B cell (primary cell): ENCODE measurements around the gene ELP2. TPM values are rescaled to one million over a fixed set of nuclear protein-coding genes. Genes with fewer than 3 reads are reported as not detected.

ENCODE experiments used
- ATAC-seq: fragments of 200-7000 bp; cut with Tn5 transposase; one replicate; pipeline ENCODE4 v1.10.0; 2021; ENCODE audit warnings: low read depth, mild to moderate bottlenecking, moderate number of reproducible peaks, moderate library complexity
- CTCF ChIA-PET: fragments of 350-600 bp; sonication (Branson Sonifier 250); formaldehyde crosslinking; loops from one replicate; lab custom pipeline; 2021; ENCODE audit warnings: antibody characterized with exemption, inconsistent platforms; lab: Charles Lee
- POLR2A ChIA-PET: fragments of 350-600 bp; sonication (Branson Sonifier 250); formaldehyde crosslinking; loops from one replicate; lab custom pipeline; 2021; ENCODE audit warnings: antibody characterized with exemption; lab: Charles Lee
- DNase-seq: peaks from one replicate; pipeline ENCODE4 v3.0.0; 2013
- H2AFZ ChIP-seq: 2 replicates; pipeline ENCODE4 v1.6.1; 2012; ENCODE audit warnings: mild to moderate bottlenecking, low read depth, low read length; ENCODE audit not compliant: insufficient read depth, poor library complexity, severe bottlenecking
- H3K27ac ChIP-seq, 2 donors: 1 replicate in 1 of 2; 2 replicates in 1 of 2; pipeline ENCODE4 v1.5.1; 2012 to 2013; ENCODE audit warnings: low read length in 2 of 2, mild to moderate bottlenecking in 2 of 2, moderate library complexity in 1 of 2
- H3K27me3 ChIP-seq, 4 experiments: fragments of 200-600 bp in 1 of 4; sonication (generic) in 1 of 4; replicated peaks in 1 of 4; 1 replicate in 2 of 4; 2 replicates in 2 of 4; pipeline versions ENCODE4 v1.6.1 to v1.7.0; 2013 to 2016; ENCODE audit warnings: low read length in 3 of 4, mild to moderate bottlenecking in 2 of 4, mixed read lengths in 1 of 4, moderate library complexity in 1 of 4; ENCODE audit not compliant: insufficient read depth in 4 of 4, control insufficient read depth in 3 of 4; ENCODE audit errors: control extremely low read depth in 1 of 4
- H3K36me3 ChIP-seq, 2 experiments: replicated peaks in 1 of 2; 1 replicate in 1 of 2; 2 replicates in 1 of 2; pipeline versions ENCODE4 v1.6.1 to v1.7.1; 2013; ENCODE audit warnings: low read length in 1 of 2; ENCODE audit not compliant: insufficient read depth in 2 of 2, control insufficient read depth in 1 of 2; ENCODE audit errors: control extremely low read depth in 1 of 2, extremely low read depth in 1 of 2
- H3K4me1 ChIP-seq, 2 donors: fragments of 200-600 bp in 1 of 2; sonication (generic) in 1 of 2; 1 replicate in 1 of 2; 2 replicates in 1 of 2; pipeline versions ENCODE4 v1.5.1 to v1.6.1; 2013 to 2017; ENCODE audit warnings: low read length in 2 of 2; ENCODE audit not compliant: control insufficient read depth in 2 of 2, insufficient read depth in 2 of 2
- H3K4me2 ChIP-seq: replicated peaks from 2 replicates; pipeline ENCODE3; 2012; ENCODE audit warnings: mild to moderate bottlenecking, low read depth, low read length; ENCODE audit not compliant: poor library complexity, severe bottlenecking
- H3K4me3 ChIP-seq, 5 experiments: fragments of 200-600 bp in 1 of 5; sonication (generic) in 1 of 5; 1 replicate in 3 of 5; 2 replicates in 2 of 5; pipeline versions ENCODE4 v1.5.1 to v1.7.0; 2011 to 2016; ENCODE audit warnings: low read length in 4 of 5, mild to moderate bottlenecking in 4 of 5, low read depth in 2 of 5, control low read depth in 1 of 5, moderate library complexity in 1 of 5; ENCODE audit not compliant: insufficient read depth in 1 of 5; ENCODE audit errors: control extremely low read depth in 1 of 5, extremely low read depth in 1 of 5
- H3K79me2 ChIP-seq: fragments of 200-600 bp; sonication (generic); one replicate; pipeline ENCODE4 v1.6.0; 2016; ENCODE audit warnings: low read length; ENCODE audit not compliant: control insufficient read depth, insufficient read depth
- H3K9ac ChIP-seq: fragments of 200-600 bp; sonication (generic); 2 replicates; pipeline ENCODE4 v1.6.1; 2017; ENCODE audit warnings: mild to moderate bottlenecking, low read length, moderate library complexity
- H3K9me3 ChIP-seq, 3 donors: one replicate each; pipeline versions ENCODE4 v1.6.1 to v1.7.1; 2013; ENCODE audit warnings: low read length in 2 of 3; ENCODE audit not compliant: control insufficient read depth in 2 of 3, insufficient read depth in 1 of 3; ENCODE audit errors: control extremely low read depth in 1 of 3
- H4K20me1 ChIP-seq: 2 replicates; pipeline ENCODE4 v1.6.0; 2012; ENCODE audit warnings: mild to moderate bottlenecking, low read length; ENCODE audit not compliant: insufficient read depth, control insufficient read depth, poor library complexity, severe bottlenecking
- H3K27ac Mint-ChIP-seq: one replicate; pipeline ENCODE4 v1.8.0; 2021; ENCODE audit warnings: mixed read lengths
- H3K27me3 Mint-ChIP-seq: one replicate; pipeline ENCODE4 v1.8.0; 2021; ENCODE audit warnings: mixed read lengths
- H3K4me1 Mint-ChIP-seq: one replicate; pipeline ENCODE4 v1.8.0; 2021; ENCODE audit warnings: mixed read lengths
- H3K4me3 Mint-ChIP-seq: one replicate; pipeline ENCODE4 v1.8.0; 2021; ENCODE audit warnings: mixed read lengths
- H3K9me3 Mint-ChIP-seq: one replicate; pipeline ENCODE4 v1.8.0; 2022; ENCODE audit warnings: mixed read lengths; ENCODE audit not compliant: insufficient read depth
- CTCF ChIP-seq: fragments of 200-600 bp; IDR thresholded peaks from one replicate; pipeline ENCODE4 v1.8.0; 2022; ENCODE audit warnings: antibody characterized with exemption, mild to moderate bottlenecking
- EZH2 ChIP-seq: IDR thresholded peaks from 2 replicates; pipeline ENCODE4 v1.6.1; 2012; ENCODE audit warnings: borderline replicate concordance, low read depth, mild to moderate bottlenecking, moderate library complexity, low read length; ENCODE audit not compliant: insufficient read depth, poor library complexity, severe bottlenecking
- WGBS: methylation state at CpG from one replicate; pipeline ENCODE4 v1.1.5; 2013; ENCODE audit warnings: missing lambda C conversion rate; ENCODE audit not compliant: insufficient coverage; 5-methylcytosine and 5-hydroxymethylcytosine counted together
- intact Hi-C: fragments of 100-400 bp; cut with micrococcal nuclease; formaldehyde crosslinking; loops from one replicate; pipeline ENCODE4 v1.10.0; 2022
- polyA plus RNA-seq: library from polyadenylated mRNA; depleted of rRNA; stranded (reverse); fragments of >200 nt; gene quantifications from 2 replicates; pipeline ENCODE4 v1.2.3, GENCODE V29; 2012
- total RNA-seq, 2 donors: library from RNA; stranded (reverse); fragments of 120-200 nt in 1 of 2; gene quantifications; 1 replicate in 1 of 2; 2 replicates in 1 of 2; pipeline versions ENCODE4 v1.2.3 to v1.2.4, GENCODE V29; 2013 to 2022

ELP2 gene
- total and polyA plus RNA-seq, 2 donors (not counting 1 experiment from before 2014, with no cell fraction given), result 45.7 to 137 TPM

- H3K27ac ChIP-seq, result no peak overlapping the region
- no peak overlapping the region for H2AFZ ChIP-seq
- ChIA-PET CTCF (no interaction called here), POLR2A (no interaction called here)
- Mint-ChIP-seq H3K9me3 (no peaks in the 10 kb centered on the region), H3K27ac (no peak overlapping the region), H3K27me3 (peaks cover 10% of the 10 kb centered on the region), H3K4me3 (no peak overlapping the region), H3K4me1 (no peaks in the 10 kb centered on the region)
- intact Hi-C loops, result no loop called here
- H3K36me3 ChIP-seq, result no peaks in the 10 kb centered on the region
- H3K4me3 ChIP-seq, result no peak overlapping the region
- H3K9ac ChIP-seq, result no peak overlapping the region
- H3K27me3 ChIP-seq, result no peaks in the 10 kb centered on the region
- H3K4me1 ChIP-seq, result no peaks in the 10 kb centered on the region
- no peak for TF ChIP-seq CTCF
- TF ChIP-seq EZH2, result no peak
- H3K9me3 ChIP-seq, result no peaks in the 10 kb centered on the region
- no peaks in the 10 kb centered on the region for H3K79me2 ChIP-seq
- no peak overlapping the region for H3K4me2 ChIP-seq
- H4K20me1 ChIP-seq, result no peaks in the 10 kb centered on the region
- no peak for DNase-seq
- ATAC-seq, result no peak
These were observed 70.7 kb downstream of the ELP2 start for GRCh38 chr18:36200354-36200771.

- peaks cover 5% of the 10 kb centered on the region for H3K27me3 Mint-ChIP-seq
- Histone ChIP-seq H4K20me1 (no peaks in the 10 kb centered on the region), H3K79me2 (no peaks in the 10 kb centered on the region), H2AFZ (no peak overlapping the region), H3K36me3 (no peaks in the 10 kb centered on the region), H3K9me3 (no peaks in the 10 kb centered on the region), H3K4me2 (no peak overlapping the region), H3K27ac (no peak overlapping the region), H3K27me3 (no peaks in the 10 kb centered on the region), H3K9ac (no peak overlapping the region), H3K4me1 (no peaks in the 10 kb centered on the region), H3K4me3 (no peak overlapping the region)
- intact Hi-C loops, result no loop called here
- ATAC-seq (no peak), DNase-seq (no peak)
- no peaks in the 10 kb centered on the region for H3K4me1 Mint-ChIP-seq
- TF ChIP-seq CTCF (no peak), EZH2 (no peak)
- no peak overlapping the region for H3K27ac Mint-ChIP-seq
- ChIA-PET POLR2A (no interaction called here), CTCF (interaction anchor here (0.6 kb wide), 1 partner anchor 1423 kb away, joined by 3 read pairs; no protein-coding TSS in a partner anchor)
- no CpG with 5 or more reads among the region's 2 CpGs for WGBS
- H3K4me3 Mint-ChIP-seq, result no peak overlapping the region
- no peaks in the 10 kb centered on the region for H3K9me3 Mint-ChIP-seq
These were observed 72.1 kb downstream of the ELP2 start for GRCh38 chr18:36201765-36202164.
